NCI-H2029 (cell line): Measurements from ENCODE around the gene CAMK2D.

Experiments used
- DNase-seq: peaks from one replicate; lab custom pipeline; 2025; lab: John Stamatoyannopoulos, UW

CAMK2D gene

GRCh38 chr4:113762186-113763028, 869 bp upstream of the CAMK2D start:
- peak; percentile 98 for DNase-seq

GRCh38 chr4:113760795-113761619, 531 bp downstream of the CAMK2D start:
- DNase-seq: peak; percentile 33

GRCh38 chr4:113760094-113760794, 1.3 kb downstream of the CAMK2D start:
- DNase-seq: peak; percentile 28

GRCh38 chr4:113759696-113760093, 1.8 kb downstream of the CAMK2D start:
- DNase-seq: no peak

- DNase-seq: no peak
Observed at GRCh38 chr4:113758372-113758771, 3.2 kb downstream of the CAMK2D start.

GRCh38 chr4:113757486-113757885, 4.1 kb downstream of the CAMK2D start:
- no peak for DNase-seq

GRCh38 chr4:113756005-113756410, 5.5 kb downstream of the CAMK2D start:
- no peak for DNase-seq

GRCh38 chr4:113750734-113751133, 10.8 kb downstream of the CAMK2D start:
- no peak for DNase-seq

GRCh38 chr4:113750296-113750695, 11.2 kb downstream of the CAMK2D start:
- no peak for DNase-seq

GRCh38 chr4:113749178-113749577, 12.4 kb downstream of the CAMK2D start:
- no peak for DNase-seq

- DNase-seq: no peak
Observed at GRCh38 chr4:113747949-113748348, 13.6 kb downstream of the CAMK2D start.

- DNase-seq: no peak
Observed at GRCh38 chr4:113745711-113746110, 15.8 kb downstream of the CAMK2D start.

- DNase-seq: no peak
Observed at GRCh38 chr4:113744667-113745240, 16.8 kb downstream of the CAMK2D start.

- DNase-seq: no peak
Observed at GRCh38 chr4:113743690-113744089, 17.8 kb downstream of the CAMK2D start.

- DNase-seq: no peak
Observed at GRCh38 chr4:113742643-113743042, 18.9 kb downstream of the CAMK2D start.

- DNase-seq: no peak
Observed at GRCh38 chr4:113741956-113742355, 19.6 kb downstream of the CAMK2D start.

GRCh38 chr4:113740857-113741379, 20.6 kb downstream of the CAMK2D start:
- no peak for DNase-seq

GRCh38 chr4:113739197-113739596, 22.3 kb downstream of the CAMK2D start:
- DNase-seq: no peak

GRCh38 chr4:113738251-113738650, 23.3 kb downstream of the CAMK2D start:
- peak; percentile 5 for DNase-seq

- DNase-seq: no peak
Observed at GRCh38 chr4:113733685-113734084, 27.9 kb downstream of the CAMK2D start.

GRCh38 chr4:113732967-113733527, 28.5 kb downstream of the CAMK2D start:
- no peak for DNase-seq
